Activated T-helper 17 cell treated with anti-CD3 and anti-CD28 coated beads, Interleukin-2, amount 50 U/mL, for 72 hours (primary cell): ENCODE measurements around the gene CACNA1B. TPM values are rescaled to one million over a fixed set of nuclear protein-coding genes. Genes with fewer than 3 reads are reported as not detected.

Source experiments
- ATAC-seq: fragments of 150-1000 bp; cut with Tn5 transposase; replicated peaks from 2 replicates; pipeline ENCODE4 v1.10.0; 2021; ENCODE audit warnings: mild to moderate bottlenecking, moderate library complexity
- H3K27ac Mint-ChIP-seq: one replicate; pipeline ENCODE4 v1.8.0; 2022; ENCODE audit warnings: mixed read lengths
- H3K27me3 Mint-ChIP-seq: one replicate; pipeline ENCODE4 v1.8.0; 2022; ENCODE audit warnings: mixed read lengths
- H3K36me3 Mint-ChIP-seq: one replicate; pipeline ENCODE4 v1.8.0; 2022; ENCODE audit warnings: low read depth, mild to moderate bottlenecking, mixed read lengths
- H3K4me1 Mint-ChIP-seq: one replicate; pipeline ENCODE4 v1.8.0; 2022; ENCODE audit warnings: mixed read lengths
- H3K4me3 Mint-ChIP-seq: one replicate; pipeline ENCODE4 v1.8.0; 2022; ENCODE audit warnings: mild to moderate bottlenecking, mixed read lengths
- H3K9me3 Mint-ChIP-seq: one replicate; pipeline ENCODE4 v1.8.0; 2022; ENCODE audit warnings: mixed read lengths
- total RNA-seq, 2 donors: library from RNA; stranded (reverse); gene quantifications; one replicate each; pipeline ENCODE4 v1.2.3, GENCODE V29; 2022

CACNA1B gene
- total RNA-seq, 2 donors from 2014 or later = 0.16 TPM; not detected in 1

DNA sequence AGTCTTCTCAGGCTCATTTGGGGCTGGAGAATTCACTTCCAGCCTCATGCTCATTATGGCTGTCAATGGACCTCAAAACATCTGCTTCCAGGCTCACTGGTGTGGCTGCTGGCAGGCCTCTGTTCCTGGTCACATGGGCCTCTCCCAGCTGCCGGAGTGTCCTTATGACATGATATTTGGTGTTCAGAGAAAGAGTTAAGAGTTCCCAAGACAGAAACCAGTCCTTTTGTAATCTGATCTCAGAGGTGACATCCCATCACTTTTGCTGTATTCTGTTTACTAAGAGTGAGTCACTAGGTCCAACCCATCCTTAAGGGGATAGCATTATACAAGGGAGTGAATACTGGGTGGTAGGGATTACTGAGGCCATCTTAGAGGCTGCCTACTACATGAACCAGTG, 104.6 kb downstream of the CACNA1B start:
- no peak overlapping the region for H3K27ac Mint-ChIP-seq
- no peak for ATAC-seq
- no peaks in the 10 kb centered on the region for H3K9me3 Mint-ChIP-seq

DNA sequence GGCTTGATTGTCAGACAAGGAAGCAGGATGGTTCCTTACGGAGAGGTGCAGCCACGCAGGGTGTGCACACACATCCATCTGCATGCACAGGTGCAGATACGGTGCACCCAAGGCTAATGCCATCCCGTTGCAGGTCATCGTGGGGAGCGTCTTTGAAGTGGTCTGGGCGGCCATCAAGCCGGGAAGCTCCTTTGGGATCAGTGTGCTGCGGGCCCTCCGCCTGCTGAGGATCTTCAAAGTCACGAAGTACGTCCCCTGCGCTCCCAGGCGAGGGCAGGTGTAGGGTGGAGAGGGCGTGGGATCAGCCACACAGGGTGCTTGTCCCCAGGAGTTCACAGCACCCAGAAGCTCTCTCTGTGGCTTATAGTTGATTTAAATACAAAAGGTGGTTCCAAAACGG, 106.4 kb downstream of the CACNA1B start:
- no peaks in the 10 kb centered on the region for H3K9me3 Mint-ChIP-seq
- peaks cover 27% of the 10 kb centered on the region for H3K27me3 Mint-ChIP-seq
- H3K36me3 Mint-ChIP-seq = no peaks in the 10 kb centered on the region
- no peak overlapping the region for H3K4me3 Mint-ChIP-seq
- no peak for ATAC-seq
- H3K27ac Mint-ChIP-seq = no peak overlapping the region
- peaks cover under 1% of the 10 kb centered on the region for H3K4me1 Mint-ChIP-seq

More for the DNA sequence above, 104.6 kb downstream of the CACNA1B start:
- Mint-ChIP-seq H3K36me3 (no peaks in the 10 kb centered on the region), H3K4me1 (no peaks in the 10 kb centered on the region), H3K4me3 (no peak overlapping the region), H3K27me3 (peaks cover 12% of the 10 kb centered on the region)

DNA sequence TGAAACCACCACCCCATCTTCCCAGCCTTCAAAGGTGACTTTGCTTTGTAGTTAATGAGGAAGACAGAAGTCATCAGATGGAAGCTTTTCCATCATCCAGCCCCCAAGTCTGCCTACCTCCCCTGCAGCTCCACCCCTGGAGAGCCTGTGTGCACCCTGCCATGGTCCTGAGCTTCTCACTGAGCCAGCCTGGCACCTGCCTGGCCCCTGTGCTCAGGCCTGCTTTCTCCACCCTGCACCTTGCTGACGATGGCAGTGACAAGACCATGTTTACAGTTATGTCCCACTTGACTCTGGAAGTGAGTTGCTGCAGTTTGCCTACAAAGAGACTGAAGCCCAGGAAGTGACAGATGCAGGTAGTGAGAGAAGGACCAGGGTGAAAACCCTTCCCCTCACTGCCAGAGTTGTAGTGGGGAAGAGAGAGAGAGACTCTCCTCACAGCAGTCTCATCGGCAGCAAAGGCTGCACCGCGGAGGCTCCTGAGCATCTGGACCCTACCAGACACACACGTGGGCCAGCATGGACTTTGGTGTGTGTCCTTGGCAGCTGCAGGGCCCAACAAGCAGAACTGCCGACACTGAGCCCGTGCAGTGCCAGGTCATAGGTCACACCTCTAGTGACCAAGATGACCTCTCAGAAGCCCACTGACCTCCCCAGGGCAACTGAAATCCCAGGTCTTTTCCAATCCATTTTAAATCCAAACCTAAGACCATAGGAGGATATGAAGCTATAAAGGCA, 107.1 kb downstream of the CACNA1B start:
- Mint-ChIP-seq H3K4me1 (peaks cover 5% of the 10 kb centered on the region), H3K9me3 (no peaks in the 10 kb centered on the region), H3K27ac (no peak overlapping the region), H3K27me3 (peaks cover 34% of the 10 kb centered on the region), H3K36me3 (no peaks in the 10 kb centered on the region), H3K4me3 (no peak overlapping the region)
- ATAC-seq = no peak

DNA sequence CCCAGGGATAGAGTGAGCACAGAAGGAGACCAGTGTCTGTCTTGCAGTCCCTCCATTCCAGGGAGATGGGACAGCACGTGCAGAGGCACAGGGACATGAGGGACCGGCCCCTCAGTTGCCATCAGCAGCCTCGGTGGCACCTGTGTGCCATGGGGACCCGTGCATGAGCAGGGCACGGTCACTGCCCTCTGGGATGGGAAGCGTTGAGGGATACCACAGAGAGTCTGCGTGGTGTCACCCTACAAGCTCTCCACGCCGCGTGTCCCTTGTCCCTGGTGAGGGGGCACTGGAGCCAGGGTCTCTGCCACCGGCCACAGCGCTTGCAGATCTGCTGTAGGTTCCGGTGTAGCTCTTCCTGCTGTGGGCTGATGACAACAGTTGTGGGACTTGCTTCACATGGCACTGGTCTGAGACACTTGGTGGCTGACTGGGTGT, 108.1 kb downstream of the CACNA1B start:
- H3K9me3 Mint-ChIP-seq = no peaks in the 10 kb centered on the region
- no peak overlapping the region for H3K27ac Mint-ChIP-seq
- H3K36me3 Mint-ChIP-seq = no peaks in the 10 kb centered on the region
- peaks cover 38% of the 10 kb centered on the region for H3K27me3 Mint-ChIP-seq
- peaks cover 5% of the 10 kb centered on the region for H3K4me1 Mint-ChIP-seq
- no peak for ATAC-seq
- H3K4me3 Mint-ChIP-seq = no peak overlapping the region

DNA sequence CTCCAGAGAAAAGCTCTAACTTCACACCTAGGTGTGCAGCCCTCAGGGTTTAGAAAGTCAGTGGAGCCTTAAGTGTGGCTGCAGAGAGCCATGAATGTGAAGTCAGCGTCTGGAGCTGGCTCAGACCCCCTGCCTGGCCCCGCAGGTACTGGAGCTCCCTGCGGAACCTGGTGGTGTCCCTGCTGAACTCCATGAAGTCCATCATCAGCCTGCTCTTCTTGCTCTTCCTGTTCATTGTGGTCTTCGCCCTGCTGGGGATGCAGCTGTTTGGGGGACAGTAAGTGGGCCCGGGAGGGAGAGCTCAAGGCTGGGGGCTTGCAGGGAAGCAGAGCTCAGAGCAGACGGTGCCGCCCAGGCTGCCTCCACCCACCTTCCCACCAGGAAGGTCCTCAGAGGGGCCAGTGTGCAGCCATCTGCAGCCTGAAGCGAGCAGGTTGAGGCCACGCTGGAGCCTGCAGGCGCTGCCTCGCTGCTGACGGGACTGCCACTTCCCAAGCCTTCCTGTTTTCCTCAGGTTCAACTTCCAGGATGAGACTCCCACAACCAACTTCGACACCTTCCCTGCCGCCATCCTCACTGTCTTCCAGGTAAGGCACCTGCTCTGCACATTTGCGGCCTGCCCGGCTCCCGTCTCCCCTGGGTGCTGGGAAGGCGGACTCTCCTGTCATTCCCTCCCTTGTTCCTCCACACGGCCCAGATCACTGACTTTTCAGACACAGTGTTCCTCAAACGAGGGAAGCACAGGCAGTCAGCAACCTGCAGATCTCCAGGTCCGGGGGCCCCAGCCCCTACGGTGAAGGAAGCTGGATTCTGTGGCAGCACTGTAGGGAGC, 108.9 kb downstream of the CACNA1B start:
- no peak for ATAC-seq
- H3K4me3 Mint-ChIP-seq = no peak overlapping the region
- no peaks in the 10 kb centered on the region for H3K36me3 Mint-ChIP-seq
- H3K4me1 Mint-ChIP-seq = peaks cover 5% of the 10 kb centered on the region
- no peaks in the 10 kb centered on the region for H3K9me3 Mint-ChIP-seq
- peaks cover 42% of the 10 kb centered on the region for H3K27me3 Mint-ChIP-seq
- H3K27ac Mint-ChIP-seq = no peak overlapping the region

DNA sequence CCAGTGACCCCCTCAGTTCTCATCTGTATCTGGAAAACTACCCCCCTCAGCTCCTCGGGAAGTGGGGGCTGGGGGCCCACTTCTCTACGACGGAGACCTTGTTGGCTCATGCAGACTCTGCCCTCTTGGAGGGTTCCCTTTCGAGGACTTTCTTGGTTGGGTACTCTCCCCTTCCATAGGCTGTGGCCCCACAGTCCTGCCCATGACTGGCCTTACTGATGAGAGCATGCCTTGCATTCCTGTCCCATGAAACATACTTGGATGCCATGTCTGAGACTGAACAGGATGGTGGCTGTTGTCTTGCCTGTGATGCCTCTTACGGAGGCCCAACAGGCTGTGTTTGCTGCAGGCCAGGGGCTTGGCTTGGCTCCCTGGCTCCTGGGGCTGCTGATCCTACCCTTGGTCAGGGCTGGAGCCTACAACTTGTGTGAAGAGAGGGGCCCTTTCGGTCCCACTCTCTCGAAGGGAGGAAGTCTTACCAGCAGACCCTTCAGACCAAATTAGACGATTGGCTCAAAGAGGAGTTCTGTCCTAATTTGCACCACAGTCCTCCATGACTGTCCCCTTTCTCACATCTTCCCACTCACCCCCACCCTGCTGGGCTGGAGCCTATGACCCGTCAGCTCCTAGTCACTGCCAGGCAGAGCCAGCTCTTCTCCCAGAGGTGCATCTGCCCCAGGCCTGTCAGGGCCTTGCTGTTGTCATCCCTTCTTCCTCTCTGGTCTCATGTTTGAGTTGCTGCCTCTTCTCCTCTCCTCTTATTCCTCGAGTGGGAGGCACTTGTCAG, 109.9 kb downstream of the CACNA1B start:
- ATAC-seq = no peak
- Mint-ChIP-seq H3K36me3 (no peaks in the 10 kb centered on the region), H3K4me1 (peaks cover 5% of the 10 kb centered on the region), H3K9me3 (no peaks in the 10 kb centered on the region), H3K27ac (no peak overlapping the region), H3K27me3 (peaks cover 48% of the 10 kb centered on the region), H3K4me3 (no peak overlapping the region)

DNA sequence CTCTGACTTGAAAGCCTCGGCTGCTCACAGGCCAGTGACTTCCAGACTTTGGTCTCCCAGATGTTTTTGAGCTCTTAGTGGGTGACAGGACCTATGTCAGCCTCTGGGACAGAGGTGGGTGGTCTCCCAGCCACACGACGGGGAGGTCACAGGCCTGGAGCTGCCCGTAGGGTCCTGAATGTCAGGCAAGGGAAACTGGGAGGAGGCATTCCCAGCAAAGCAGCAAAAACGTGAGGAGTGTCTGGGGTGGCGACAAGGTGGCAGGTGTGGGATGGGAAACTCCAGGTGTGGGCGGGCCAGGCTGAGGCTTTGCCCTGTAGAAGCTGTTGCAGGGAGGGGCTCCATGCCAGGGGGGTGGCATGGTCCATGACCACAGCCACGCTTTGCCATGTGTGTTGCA, 110.5 kb downstream of the CACNA1B start:
- Mint-ChIP-seq H3K4me1 (peaks cover 5% of the 10 kb centered on the region), H3K27me3 (peaks cover 52% of the 10 kb centered on the region), H3K4me3 (no peak overlapping the region), H3K9me3 (no peaks in the 10 kb centered on the region), H3K36me3 (no peaks in the 10 kb centered on the region), H3K27ac (no peak overlapping the region)
- ATAC-seq = no peak

DNA sequence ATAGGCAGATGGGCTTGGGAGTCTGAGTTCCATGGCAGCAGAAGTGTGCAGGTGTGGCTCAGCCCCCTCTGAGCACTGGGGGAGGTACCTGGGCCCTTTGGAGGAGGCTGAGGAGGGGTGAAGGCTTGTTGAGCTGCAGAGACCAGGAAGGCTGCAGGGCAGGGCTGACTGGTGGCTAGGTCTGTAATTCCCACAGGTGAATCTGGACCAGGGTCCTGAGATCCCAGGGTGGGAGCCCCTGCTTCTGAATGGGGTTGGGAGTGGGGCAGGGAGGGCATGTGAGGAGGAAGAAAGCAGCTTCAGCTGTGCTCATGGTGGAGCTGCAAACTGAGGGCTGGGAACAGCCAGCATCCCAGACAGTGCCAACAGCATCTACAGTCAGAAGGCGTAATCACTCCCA, 111.1 kb downstream of the CACNA1B start:
- H3K36me3 Mint-ChIP-seq = no peaks in the 10 kb centered on the region
- peaks cover 5% of the 10 kb centered on the region for H3K4me1 Mint-ChIP-seq
- no peak for ATAC-seq
- no peak overlapping the region for H3K27ac Mint-ChIP-seq
- peaks cover 57% of the 10 kb centered on the region for H3K27me3 Mint-ChIP-seq
- no peaks in the 10 kb centered on the region for H3K9me3 Mint-ChIP-seq
- no peak overlapping the region for H3K4me3 Mint-ChIP-seq

DNA sequence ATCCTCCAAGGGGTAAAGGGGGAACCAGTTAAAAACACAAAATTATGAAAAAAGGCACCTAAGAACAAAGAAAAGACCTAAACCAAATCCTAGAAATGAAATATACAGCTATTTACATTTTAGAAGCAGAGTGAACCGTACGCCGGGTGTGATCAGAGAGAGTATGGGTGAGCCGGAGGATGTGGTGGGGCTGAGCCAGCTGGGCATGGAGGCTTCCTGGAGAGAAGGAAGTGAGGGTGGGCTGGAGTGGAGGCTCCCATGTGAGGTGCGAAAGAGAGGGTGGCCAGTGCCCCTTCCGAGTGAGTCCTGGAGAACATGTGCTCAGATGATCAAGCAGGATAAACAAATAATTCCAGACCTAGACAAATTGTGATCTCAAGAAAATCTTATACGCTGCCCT, 111.6 kb downstream of the CACNA1B start:
- Mint-ChIP-seq H3K4me1 (peaks cover 5% of the 10 kb centered on the region), H3K4me3 (no peak overlapping the region), H3K36me3 (no peaks in the 10 kb centered on the region), H3K27ac (no peak overlapping the region), H3K27me3 (peaks cover 57% of the 10 kb centered on the region), H3K9me3 (no peaks in the 10 kb centered on the region)
- no peak for ATAC-seq

DNA sequence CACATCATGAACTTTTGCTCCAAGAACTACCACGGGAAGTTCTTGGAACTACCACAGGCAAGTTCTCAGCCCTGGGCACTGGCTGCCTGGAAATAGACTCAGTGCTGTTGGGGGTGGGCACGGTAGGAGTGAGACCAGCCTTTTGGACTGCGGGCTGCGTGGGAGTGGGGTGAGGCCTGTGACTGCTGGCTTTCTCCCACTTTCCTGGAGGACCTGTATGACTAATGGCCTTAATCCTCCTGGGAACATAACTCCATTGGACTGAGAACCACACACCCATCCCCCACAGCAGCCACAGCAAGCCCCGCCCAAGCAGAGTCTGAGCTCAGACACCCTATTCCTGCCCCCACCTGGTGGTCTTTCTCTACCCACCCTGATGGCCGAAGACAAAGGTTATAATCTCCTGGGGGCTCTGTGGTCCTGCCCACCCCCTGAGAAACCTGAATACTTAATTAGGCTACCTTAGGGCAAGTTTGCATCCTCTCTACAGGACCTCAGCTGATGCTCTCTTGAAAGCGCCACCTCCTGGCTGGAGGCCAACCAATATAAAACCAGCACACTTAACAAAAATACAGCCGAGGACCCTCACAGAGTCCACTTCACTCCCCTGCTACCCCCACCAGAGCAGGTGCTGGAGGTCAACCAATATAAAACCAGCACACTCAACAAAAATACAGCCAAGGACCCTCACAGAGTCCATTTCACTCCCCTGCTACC, 112.6 kb downstream of the CACNA1B start:
- no peak for ATAC-seq
- Mint-ChIP-seq H3K27me3 (peaks cover 54% of the 10 kb centered on the region), H3K9me3 (no peaks in the 10 kb centered on the region), H3K36me3 (no peaks in the 10 kb centered on the region), H3K27ac (no peak overlapping the region), H3K4me3 (no peak overlapping the region), H3K4me1 (peaks cover 5% of the 10 kb centered on the region)

DNA sequence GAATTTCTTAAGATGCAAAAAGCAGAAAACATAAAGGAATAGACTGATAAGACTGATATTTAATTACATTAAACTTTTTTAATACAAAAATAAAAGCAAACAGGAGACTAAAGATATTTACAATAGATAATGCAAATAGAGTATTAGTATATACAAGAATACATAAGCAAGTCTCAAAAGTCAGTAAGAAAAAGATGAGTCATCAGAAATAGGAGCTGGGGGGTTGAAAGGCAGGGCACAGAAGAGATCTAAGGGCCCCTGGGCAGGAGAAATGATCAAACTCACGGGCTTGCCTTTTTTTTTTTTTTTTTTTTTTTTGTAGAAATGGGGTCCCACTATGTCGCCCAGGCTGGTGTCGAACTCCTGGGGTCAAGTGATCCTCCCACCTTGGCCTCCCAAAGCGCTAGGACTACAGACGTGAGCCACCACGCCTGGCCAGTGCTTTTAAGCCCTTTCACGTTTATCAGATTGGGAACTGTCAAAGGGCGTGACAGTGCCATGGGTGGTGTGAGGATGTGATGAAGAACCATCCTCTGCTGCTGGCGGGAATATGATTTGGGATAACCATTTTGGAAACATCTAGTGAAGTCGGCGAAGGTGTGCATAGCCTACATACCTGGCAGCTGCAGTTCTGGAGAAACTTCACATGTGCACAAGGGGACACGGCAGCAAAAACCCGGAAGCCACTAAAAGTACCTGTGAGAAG, 126.1 kb downstream of the CACNA1B start:
- Mint-ChIP-seq H3K36me3 (no peaks in the 10 kb centered on the region), H3K4me1 (no peaks in the 10 kb centered on the region), H3K4me3 (no peak overlapping the region)

DNA sequence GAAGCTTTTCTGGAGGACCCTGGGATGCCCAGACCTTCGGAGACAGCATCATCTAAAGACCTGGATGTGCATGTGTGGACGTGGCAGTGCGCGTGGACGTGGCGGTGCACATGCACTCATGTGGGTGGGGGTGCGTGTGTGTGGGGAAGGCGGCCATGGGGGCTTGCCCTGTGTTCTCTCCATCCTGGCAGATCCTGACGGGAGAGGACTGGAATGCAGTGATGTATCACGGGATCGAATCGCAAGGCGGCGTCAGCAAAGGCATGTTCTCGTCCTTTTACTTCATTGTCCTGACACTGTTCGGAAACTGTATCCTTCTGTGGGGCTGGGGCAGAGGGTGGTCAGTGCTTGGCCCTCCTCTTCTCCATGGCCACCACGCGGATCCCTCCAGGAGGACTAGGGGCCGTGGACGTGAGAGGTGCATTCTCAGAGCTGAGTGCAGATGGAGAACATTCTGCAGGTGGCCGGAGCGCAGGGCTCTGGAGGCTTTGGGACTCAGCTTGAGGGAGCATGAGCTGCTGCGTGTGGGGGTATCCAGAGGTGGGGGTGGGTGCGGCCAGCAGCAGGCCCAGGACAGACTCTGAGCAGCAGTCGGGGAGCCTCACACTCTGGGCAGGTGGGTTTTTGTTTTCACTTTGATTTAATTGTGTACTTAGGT, 129.1 kb downstream of the CACNA1B start:
- no peak for ATAC-seq
- no peaks in the 10 kb centered on the region for H3K36me3 Mint-ChIP-seq
- no peaks in the 10 kb centered on the region for H3K4me1 Mint-ChIP-seq
- H3K27me3 Mint-ChIP-seq = peaks cover 3% of the 10 kb centered on the region
- no peak overlapping the region for H3K4me3 Mint-ChIP-seq
- H3K27ac Mint-ChIP-seq = no peak overlapping the region
- H3K9me3 Mint-ChIP-seq = no peaks in the 10 kb centered on the region

More for the DNA sequence above, 126.1 kb downstream of the CACNA1B start:
- no peak overlapping the region for H3K27ac Mint-ChIP-seq
- ATAC-seq = no peak
- H3K27me3 Mint-ChIP-seq = peaks cover 3% of the 10 kb centered on the region
- no peaks in the 10 kb centered on the region for H3K9me3 Mint-ChIP-seq

DNA sequence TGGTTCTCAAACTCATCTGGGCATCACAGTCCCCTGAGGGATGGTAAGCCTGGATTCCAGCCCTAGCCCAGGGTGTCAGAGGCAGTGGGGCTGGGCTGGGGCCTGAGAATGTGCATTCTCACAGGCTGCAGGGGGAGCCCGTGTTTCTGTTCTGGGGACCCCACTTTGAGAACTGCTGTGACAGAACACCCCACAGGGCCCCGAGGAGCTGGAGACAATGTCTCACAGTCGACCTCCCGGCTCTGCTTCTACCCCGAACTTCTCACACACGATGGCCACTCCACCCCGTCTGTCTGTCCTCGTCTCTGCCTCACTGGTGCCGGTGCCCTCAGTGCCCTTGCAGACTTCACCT, 130.0 kb downstream of the CACNA1B start:
- Mint-ChIP-seq H3K27me3 (peaks cover 3% of the 10 kb centered on the region), H3K36me3 (no peaks in the 10 kb centered on the region), H3K27ac (no peak overlapping the region), H3K9me3 (no peaks in the 10 kb centered on the region), H3K4me1 (no peaks in the 10 kb centered on the region), H3K4me3 (no peak overlapping the region)
- ATAC-seq = no peak
